GM12878 (cell line): ENCODE data around the gene CADM2. TPM values are rescaled to one million over a fixed set of nuclear protein-coding genes. Genes with fewer than 3 reads are reported as not detected.

Source experiments
- ATAC-seq: fragments of 200-7000 bp; cut with Tn5 transposase; 3 replicates; pipeline ENCODE4 v1.9.1; 2020; ENCODE audit warnings: mild to moderate bottlenecking, moderate library complexity
- BruUV-seq: library from RNA; stranded (reverse); fragments of 400-500 nt; replicated peaks from 2 replicates; lab custom pipeline; 2021; lab: Mats Ljungman, UMichigan
- CTCF ChIA-PET: fragments of 300-600 bp; sonication (Branson Sonifier 250); formaldehyde crosslinking; extraction: SDS; loops from one replicate; lab custom pipeline; 2021; ENCODE audit warnings: inconsistent platforms; lab: Yijun Ruan, JAX
- POLR2A ChIA-PET: fragments of 350-600 bp; formaldehyde crosslinking; extraction: SDS; loops from one replicate; lab custom pipeline; 2021; ENCODE audit warnings: inconsistent platforms; lab: Charles Lee
- RAD21 ChIA-PET: fragments of 300-600 bp; sonication (Branson Sonifier 250); formaldehyde crosslinking; loops from one replicate; lab custom pipeline; 2023; ENCODE audit warnings: antibody characterized with exemption; ENCODE audit not compliant: unreplicated experiment; lab: Charles Lee
- SMC1A ChIA-PET: fragments of 300-600 bp; sonication (Branson Sonifier 250); formaldehyde crosslinking; loops from one replicate; lab custom pipeline; 2023; ENCODE audit not compliant: unreplicated experiment, uncharacterized antibody; lab: Charles Lee
- DNase-seq: peaks from one replicate; pipeline ENCODE4 v3.0.0-alpha.2; 2011; ENCODE audit warnings: low read depth, low spot score
- FAIRE-seq: peaks from 3 replicates; lab custom pipeline; 2011; peaks lifted over from hg19 to GRCh38; lab: Jason Lieb, UNC
- H2AFZ ChIP-seq: 2 replicates; pipeline ENCODE4 v1.6.0; 2011; ENCODE audit warnings: low read depth, low read length, control low read depth; ENCODE audit not compliant: control insufficient read depth
- H3K27ac ChIP-seq: 2 replicates; pipeline ENCODE4 v1.5.1; 2011; ENCODE audit warnings: control low read depth; ENCODE audit not compliant: control insufficient read depth, insufficient read depth
- H3K27me3 ChIP-seq, 2 experiments: replicated peaks in 1 of 2; 2 replicates each; pipeline versions ENCODE4 v1.6.0 to v1.6.1; 2011; ENCODE audit warnings: low read length in 1 of 2; ENCODE audit not compliant: control insufficient read depth in 2 of 2, insufficient read depth in 2 of 2
- H3K36me3 ChIP-seq, 2 experiments: 2 replicates each; pipeline ENCODE4 v1.5.1; 2011; ENCODE audit warnings: low read length in 1 of 2; ENCODE audit not compliant: control insufficient read depth in 2 of 2, insufficient read depth in 2 of 2
- H3K4me1 ChIP-seq: 2 replicates; pipeline ENCODE4 v1.6.1; 2011; ENCODE audit warnings: mild to moderate bottlenecking, low read length, moderate library complexity, mixed read lengths; ENCODE audit not compliant: control insufficient read depth, insufficient read depth
- H3K4me2 ChIP-seq: 2 replicates; pipeline ENCODE4 v1.6.0; 2011; ENCODE audit warnings: control low read depth; ENCODE audit not compliant: control insufficient read depth, insufficient read depth
- H3K4me3 ChIP-seq: fragments of 200-600 bp; sonication (generic); 2 replicates; pipeline ENCODE4 v1.5.1; 2016
- H3K79me2 ChIP-seq: 2 replicates; pipeline ENCODE4 v1.6.0; 2011; ENCODE audit warnings: low read length; ENCODE audit not compliant: control insufficient read depth, insufficient read depth
- H3K9ac ChIP-seq: 2 replicates; pipeline ENCODE4 v1.8.0; 2011; ENCODE audit warnings: low read length, control low read depth, mixed read lengths; ENCODE audit not compliant: control insufficient read depth, insufficient read depth
- H3K9me3 ChIP-seq: replicated peaks from 3 replicates; pipeline ENCODE4 v1.5.1; 2011; ENCODE audit warnings: mild to moderate bottlenecking, low read length; ENCODE audit not compliant: control insufficient read depth, insufficient read depth
- H4K20me1 ChIP-seq: 2 replicates; pipeline ENCODE4 v1.6.0; 2011; ENCODE audit not compliant: control insufficient read depth, insufficient read depth
- CHD4 ChIP-seq: fragments of 200-600 bp; sonication (generic); IDR thresholded peaks from 2 replicates; pipeline ENCODE4 v1.6.1; 2016; ENCODE audit warnings: mild to moderate bottlenecking
- GATAD2B ChIP-seq: fragments of 450-650 bp; conservative IDR thresholded peaks from 2 replicates; pipeline ENCODE4 v1.6.1; 2017; ENCODE audit warnings: low read depth, mild to moderate bottlenecking, moderate library complexity
- MAX ChIP-seq: IDR thresholded peaks from 2 replicates; pipeline ENCODE4 v1.6.1; 2012; ENCODE audit warnings: low read depth, low read length, improper control_type of control experiment
- NBN ChIP-seq: fragments of 450-650 bp; IDR thresholded peaks from 2 replicates; pipeline ENCODE4 v1.6.1; 2016
- NFXL1 ChIP-seq: fragments of 450-650 bp; IDR thresholded peaks from 2 replicates; pipeline ENCODE4 v1.6.1; 2017; ENCODE audit warnings: antibody characterized with exemption, mild to moderate bottlenecking, borderline replicate concordance
- PAX8 ChIP-seq: fragments of 450-650 bp; IDR thresholded peaks from 2 replicates; pipeline ENCODE4 v1.6.1; 2017; ENCODE audit warnings: mild to moderate bottlenecking, moderate library complexity
- POLR2AphosphoS5 ChIP-seq: IDR thresholded peaks from 2 replicates; pipeline ENCODE4 v1.6.1; 2011; ENCODE audit warnings: mild to moderate bottlenecking, low read length, inconsistent platforms
- RAD21 ChIP-seq: IDR thresholded peaks from 2 replicates; pipeline ENCODE4 v1.6.1; 2011; ENCODE audit warnings: mild to moderate bottlenecking, low read depth, low read length, moderate library complexity; ENCODE audit not compliant: insufficient read depth
- SMARCA5 ChIP-seq: fragments of 450-650 bp; IDR thresholded peaks from 2 replicates; pipeline ENCODE4 v1.6.1; 2017; ENCODE audit warnings: mild to moderate bottlenecking
- SREBF2 ChIP-seq: IDR thresholded peaks from 2 replicates; pipeline ENCODE4 v1.6.1; 2012; ENCODE audit warnings: mild to moderate bottlenecking, low read length
- ZNF384 ChIP-seq: IDR thresholded peaks from 2 replicates; pipeline ENCODE4 v1.6.1; 2012; ENCODE audit warnings: low read depth, mild to moderate bottlenecking, low read length, improper control_type of control experiment, borderline replicate concordance
- ZNF592 ChIP-seq: fragments of 450-650 bp; IDR thresholded peaks from 2 replicates; pipeline ENCODE4 v1.6.1; 2017; ENCODE audit warnings: mild to moderate bottlenecking, moderate library complexity
- WGBS: methylation state at CpG from one replicate; pipeline ENCODE4 v1.1.6; 2016; ENCODE audit warnings: low lambda C conversion rate; ENCODE audit not compliant: insufficient replicate concordance, insufficient coverage; ENCODE audit errors: missing lambda C conversion rate; 5-methylcytosine and 5-hydroxymethylcytosine counted together
- in situ Hi-C: fragments of 300-500 bp; cut with MboI; formaldehyde crosslinking; loops from 9 replicates; pipeline ENCODE4 v1.14.3; 2018; ENCODE audit warnings: mixed read lengths
- intact Hi-C: fragments of 100-400 bp; cut with micrococcal nuclease; formaldehyde crosslinking; loops from one replicate; pipeline ENCODE4 v1.14.2; 2022; ENCODE audit not compliant: unreplicated experiment
- polyA plus RNA-seq, 11 experiments: library from polyadenylated mRNA; depleted of rRNA in 4 of 11; unstranded in 6 of 11; stranded (reverse) in 5 of 11; fragments of >200 nt; fragmentation: Nextera tagmentation in 4 of 11; fragmentation: Illumina TruSeq in 1 of 11; extraction: Ambion mirVana in 4 of 11; extraction: Trizol in 1 of 11; gene quantifications; 1 replicate in 1 of 11; 2 replicates in 10 of 11; pipeline versions ENCODE4 v1.2.1 to v1.2.3, GENCODE V29; 2011 to 2016; ENCODE audit warnings: inconsistent platforms in 2 of 11, missing spikeins in 2 of 11, low read depth in 1 of 11
- total RNA-seq, 4 experiments: library from RNA; depleted of rRNA in 3 of 4; stranded (reverse); fragments of >200 nt in 3 of 4; fragmentation: Illumina TruSeq in 1 of 4; extraction: Trizol in 1 of 4; gene quantifications; 2 replicates each; pipeline versions ENCODE4 v1.2.1 to v1.2.3, GENCODE V29; 2013 to 2021

The CADM2 gene
- total and polyA plus RNA-seq, 10 of the 15 experiments (the other 5 are each of a cell fraction or from before 2014, with no cell fraction given): 0.13 TPM; not detected in 9

GRCh38 chr3:85710490-85710889 is 751.7 kb downstream of the CADM2 start (continued):
- TF ChIP-seq ZNF592 (no peak), NBN (no peak), PAX8 (no peak), ZNF384 (no peak)

- ATAC-seq (no peak), FAIRE-seq (no peak), DNase-seq (no peak)
- Histone ChIP-seq H4K20me1 (no peaks in the 10 kb centered on the region), H3K4me2 (no peak overlapping the region), H2AFZ (no peak overlapping the region), H3K79me2 (no peaks in the 10 kb centered on the region), H3K4me3 (no peak overlapping the region), H3K27me3 (no peaks in the 10 kb centered on the region), H3K27ac (no peak overlapping the region), H3K9me3 (no peaks in the 10 kb centered on the region), H3K36me3 (no peaks in the 10 kb centered on the region), H3K4me1 (no peaks in the 10 kb centered on the region), H3K9ac (no peak overlapping the region)
- in situ Hi-C loops: no loop called here
- ChIA-PET RAD21 (no interaction called here), CTCF (no interaction called here), POLR2A (no interaction called here), SMC1A (no interaction called here)
- intact Hi-C loops: no loop called here
- WGBS: 27% methylated on average over 10 of the region's 10 CpGs
- BruUV-seq: no TSS peak
- TF ChIP-seq RAD21 (no peak), MAX (no peak), NFXL1 (no peak), POLR2AphosphoS5 (no peak), ZNF384 (no peak), CHD4 (no peak), SREBF2 (no peak), GATAD2B (no peak), SMARCA5 (no peak)
Observed at GRCh38 chr3:85721409-85722145, 762.8 kb downstream of the CADM2 start.
